Cerebellar nuclear complex (tissue), 1 donor: ENCODE results near the gene JAKMIP2.
"Not testable (repeated sequence)": the region's sequence is repeated elsewhere in the genome, so short reads cannot be mapped to it uniquely, and the experiment has no call there.

Source experiments
- DNase-seq, 2 experiments: peaks; one replicate each; lab custom pipeline; 2025; lab: John Stamatoyannopoulos, UW

Gene JAKMIP2

DNA sequence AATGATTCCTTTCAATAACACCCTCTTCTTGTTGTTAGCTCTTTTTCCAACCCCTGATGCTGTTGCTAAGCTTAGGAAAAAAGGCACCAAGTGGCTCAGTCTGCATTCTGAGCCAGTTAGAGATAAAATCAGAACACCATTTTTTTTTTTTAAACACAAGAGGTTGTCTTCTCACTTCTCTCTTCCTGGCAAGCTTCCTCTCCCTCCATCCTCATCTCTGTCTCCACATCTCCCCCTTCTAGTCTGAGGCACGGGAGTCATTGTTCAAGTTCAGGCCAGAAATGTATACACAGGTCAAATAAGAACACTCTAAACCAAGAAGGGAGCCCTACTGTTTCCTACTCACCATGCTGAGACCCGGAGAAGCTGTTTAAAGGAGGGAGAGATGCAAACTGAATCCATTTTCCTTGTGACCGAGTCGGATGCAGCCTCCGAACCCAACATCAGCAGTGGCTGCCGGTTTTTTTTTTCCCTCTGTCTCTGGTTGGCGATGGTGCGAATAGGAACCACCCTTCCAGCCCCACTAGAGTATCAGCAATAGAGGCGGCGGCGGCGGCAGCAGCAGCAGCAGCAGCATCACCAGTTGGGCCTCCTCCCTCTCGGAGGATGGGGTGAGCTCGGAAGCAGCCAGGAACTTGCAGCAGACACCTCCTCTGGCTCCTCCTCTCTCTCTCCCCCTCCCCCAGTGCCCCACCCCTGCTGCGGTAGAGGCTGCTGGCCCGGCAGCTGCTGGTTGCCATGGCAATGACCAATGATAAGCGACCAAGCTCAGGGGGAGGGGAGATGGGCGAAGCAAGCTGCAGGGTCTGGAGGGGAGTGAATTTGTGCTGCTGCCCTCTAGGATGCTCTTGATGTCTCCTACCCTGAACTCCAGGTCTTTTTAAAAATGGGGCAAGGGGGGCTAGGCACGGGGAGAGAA, at the start of gene JAKMIP2:
Gene JAKMIP2 (minus strand): TSS at position 619 of the 919 bp plus-strand sequence. CDS start 110,922 bp downstream, outside the sequence.
- peak; percentile 83 to 88 for DNase-seq

- no peak for DNase-seq
These were observed 48.9 kb upstream of the JAKMIP2 start, which contains the start of gene SPINK1 for GRCh38 chr5:147831465-147831864. SPINK1 (minus strand) TSS chr5:147831671; CDS start chr5:147831577, 94 bp downstream.

GRCh38 chr5:147830035-147830434, 47.5 kb upstream of the JAKMIP2 start:
- no peak for DNase-seq

- DNase-seq = not testable (repeated sequence)
These were observed 44.5 kb upstream of the JAKMIP2 start for GRCh38 chr5:147827017-147827416.

- DNase-seq = no peak
These were observed 43.8 kb upstream of the JAKMIP2 start for GRCh38 chr5:147826361-147826760.

GRCh38 chr5:147822686-147823491, 40.4 kb upstream of the JAKMIP2 start:
- peak in 1 of 2 experiments; percentile 44 for DNase-seq

DNA sequence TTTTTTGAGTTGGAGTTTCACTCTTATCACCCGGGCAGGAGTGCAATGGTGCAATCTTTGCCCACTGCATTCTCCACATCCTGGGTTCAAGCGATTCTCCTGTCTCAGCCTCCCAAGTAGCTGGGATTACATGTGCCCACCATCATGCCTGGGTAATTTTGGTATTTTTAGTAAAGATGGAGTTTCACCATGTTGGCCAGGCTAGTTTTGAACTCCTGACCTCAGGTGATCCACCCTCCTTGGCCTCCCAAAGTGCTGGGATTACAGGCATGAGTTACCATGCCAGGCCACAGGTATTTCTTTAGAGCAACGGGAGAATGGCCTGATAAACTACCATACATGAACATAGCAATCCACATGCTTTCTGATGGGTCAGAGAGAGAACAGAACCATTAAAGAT, 39.7 kb upstream of the JAKMIP2 start:
- not testable (repeated sequence) for DNase-seq

DNA sequence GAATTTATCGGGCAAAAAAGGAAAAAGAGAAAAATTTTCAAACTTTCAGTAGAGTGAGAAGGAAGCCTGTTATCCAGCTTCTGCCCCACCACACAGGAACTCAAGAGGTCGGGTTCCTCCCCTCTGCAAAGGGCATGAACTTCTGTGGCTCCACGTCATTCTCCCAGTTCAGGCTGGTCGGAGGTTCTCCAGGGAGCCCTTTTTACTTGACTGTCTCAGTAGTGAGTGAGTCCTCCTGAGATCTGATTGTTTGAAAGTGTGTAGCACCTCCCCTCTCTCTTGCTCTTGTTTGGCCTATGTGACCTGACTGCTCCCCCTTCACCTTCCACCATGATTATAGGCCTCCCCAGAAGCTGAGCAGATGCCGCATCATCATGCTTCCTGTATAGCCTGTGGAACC, 39.2 kb upstream of the JAKMIP2 start:
- no peak for DNase-seq

DNA sequence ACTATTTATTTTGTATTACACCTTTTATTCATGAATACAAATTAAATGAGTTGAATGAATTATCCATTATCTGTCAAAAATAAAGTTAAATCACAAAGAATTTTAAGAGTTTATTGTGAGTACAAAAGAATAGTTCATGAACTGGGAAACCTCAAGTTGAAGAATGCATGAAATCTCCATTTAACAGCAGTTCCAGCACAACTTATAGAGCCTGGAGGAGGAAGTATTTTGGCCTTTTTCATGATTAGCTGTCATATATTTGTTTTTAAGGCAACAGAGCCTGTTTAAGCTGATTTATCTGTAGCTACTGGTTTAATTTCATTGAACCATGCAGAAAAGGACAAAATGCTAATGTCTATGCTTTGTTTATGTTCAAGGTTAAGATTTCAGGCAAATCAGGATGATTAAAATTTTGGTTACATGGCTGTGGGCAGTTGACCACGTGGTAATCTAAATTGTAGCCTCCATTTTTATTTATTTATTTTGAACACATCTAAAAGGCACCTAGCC, 36.8 kb upstream of the JAKMIP2 start:
- no peak for DNase-seq

DNA sequence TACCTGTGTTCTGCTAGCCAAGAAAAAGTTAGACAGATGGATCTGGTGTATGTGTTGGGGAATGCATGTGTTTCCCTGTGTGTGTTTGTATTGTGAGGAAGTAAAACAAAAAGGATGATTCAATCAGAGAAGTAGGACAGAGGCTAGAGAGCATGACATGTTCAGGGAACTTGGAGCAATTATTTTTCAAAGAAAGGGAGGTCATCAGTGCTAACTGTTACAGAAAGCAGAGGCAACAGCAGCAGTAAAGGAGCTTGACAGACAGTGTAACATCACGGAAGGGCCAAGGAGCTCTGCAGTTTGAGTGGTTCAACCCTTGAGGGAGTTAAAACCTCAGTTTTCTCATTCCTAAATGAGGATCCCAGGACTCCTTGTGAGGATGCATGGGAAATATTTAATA, 35.8 kb upstream of the JAKMIP2 start:
- DNase-seq = no peak

GRCh38 chr5:147813696-147814095, 31.2 kb upstream of the JAKMIP2 start:
- DNase-seq = no peak

- DNase-seq = no peak
These were observed 27.5 kb upstream of the JAKMIP2 start for GRCh38 chr5:147809830-147810666.

GRCh38 chr5:147805030-147805454, 22.5 kb upstream of the JAKMIP2 start:
- no peak for DNase-seq

DNA sequence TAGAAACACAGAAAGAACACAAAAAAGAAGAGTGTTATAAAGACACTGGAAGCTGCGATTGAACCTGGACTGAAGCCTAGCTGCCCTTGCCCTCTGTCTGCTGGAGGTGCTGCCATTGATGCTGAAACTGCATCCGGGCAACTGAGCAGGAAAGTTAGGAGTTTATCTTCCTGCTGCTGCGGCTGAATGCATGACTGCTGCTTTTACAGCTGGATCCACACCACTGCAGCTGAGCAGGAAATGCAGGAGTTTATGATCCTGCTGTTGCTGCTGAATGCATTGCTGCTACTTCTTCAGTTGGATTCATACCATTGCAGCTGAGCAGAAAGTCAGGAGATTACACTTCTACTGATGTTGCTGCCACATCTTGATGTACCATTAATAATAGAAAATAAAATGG, 21.8 kb upstream of the JAKMIP2 start:
- no peak for DNase-seq

- no peak for DNase-seq
These were observed 21.4 kb upstream of the JAKMIP2 start for GRCh38 chr5:147803926-147804325.

DNA sequence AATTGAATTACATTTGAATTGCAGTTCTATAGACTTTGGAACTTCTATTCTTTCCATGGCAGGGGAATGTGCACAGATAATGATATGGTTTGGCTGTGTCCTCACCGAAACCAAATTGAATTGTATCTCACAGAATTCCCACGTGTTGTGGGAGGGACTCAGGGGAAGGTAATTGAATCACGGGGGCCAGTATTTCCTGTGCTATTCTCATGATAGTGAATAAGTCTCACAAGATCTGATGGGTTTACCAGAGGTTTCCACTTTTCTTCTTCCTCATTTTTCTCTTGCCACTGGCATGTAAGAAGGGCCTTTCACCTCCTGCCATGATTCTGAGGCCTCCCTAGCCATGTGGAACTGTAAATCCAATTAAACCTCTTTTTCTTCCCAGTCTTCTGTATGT, 20.6 kb upstream of the JAKMIP2 start:
- DNase-seq = not testable (repeated sequence)

DNA sequence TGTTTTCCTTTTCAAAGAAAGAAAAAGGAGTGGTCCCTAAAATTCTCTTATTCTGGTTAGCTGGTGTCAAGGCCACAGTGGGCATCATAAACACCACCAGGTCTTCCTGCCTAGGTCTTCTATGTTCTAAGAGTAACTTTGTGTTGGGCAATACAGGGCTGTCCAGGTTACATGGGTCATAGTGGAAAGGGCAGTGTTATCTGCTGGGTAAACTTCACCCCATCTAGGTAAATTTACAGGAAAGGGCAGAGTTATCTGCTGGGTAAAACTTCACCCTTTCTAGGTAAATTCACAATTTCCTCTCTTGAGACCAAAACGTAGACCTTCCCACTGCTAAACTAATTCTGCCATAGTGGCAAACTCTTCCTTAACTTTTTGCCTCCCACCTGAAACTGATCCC, 18.9 kb upstream of the JAKMIP2 start:
- DNase-seq = no peak

DNA sequence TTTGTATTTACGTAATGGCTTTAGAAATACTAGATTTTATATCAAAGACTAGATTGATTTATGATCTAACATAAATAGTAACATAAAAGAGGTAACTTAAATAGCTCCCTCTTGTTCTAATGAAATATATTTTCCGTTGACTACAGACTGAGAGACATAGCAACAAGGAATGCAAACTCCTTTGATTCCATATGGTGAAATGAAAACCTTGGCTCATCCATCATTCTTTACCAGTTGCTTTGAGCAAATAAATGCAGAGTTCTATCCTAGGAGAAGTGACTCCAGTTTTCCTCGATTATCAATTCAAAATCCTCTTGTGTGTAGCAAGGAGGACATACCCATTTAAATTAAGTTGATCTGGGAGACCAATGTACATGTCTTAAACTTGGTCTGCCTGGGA, 18.0 kb upstream of the JAKMIP2 start:
- no peak for DNase-seq

DNA sequence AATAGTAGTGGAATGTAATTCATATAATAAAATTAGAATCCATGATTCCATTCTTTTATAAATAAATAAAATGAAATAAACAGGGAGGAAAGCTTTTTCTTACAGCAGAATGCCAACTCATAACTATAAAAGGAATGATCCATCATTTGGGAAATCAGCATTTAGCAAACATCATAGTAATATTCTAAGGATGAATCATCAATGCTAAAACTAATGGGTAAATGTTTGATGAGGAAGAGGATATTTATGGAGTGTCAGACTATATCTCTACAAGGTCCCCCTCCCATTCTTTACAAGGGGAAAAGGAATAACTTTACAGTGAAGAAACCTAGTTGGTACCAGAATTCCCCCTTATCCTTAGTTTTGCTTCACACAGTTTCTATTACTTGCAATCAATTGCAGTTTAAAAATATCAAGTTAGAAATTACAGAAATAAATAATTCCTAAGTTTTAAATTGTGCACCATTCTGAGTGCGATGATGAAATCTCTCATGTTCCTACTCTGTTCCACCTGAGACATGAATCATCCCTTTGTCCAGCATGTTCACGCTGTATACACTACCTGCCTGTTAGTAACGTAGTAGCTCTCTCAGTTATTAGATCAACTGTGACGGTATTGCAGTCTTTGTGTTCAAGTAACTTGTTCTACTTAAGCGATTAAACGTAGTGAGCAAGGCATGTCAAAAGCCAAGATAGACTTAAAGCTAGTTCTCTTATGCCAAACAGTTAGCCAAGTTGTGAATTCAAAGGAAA, 14.2 kb upstream of the JAKMIP2 start:
- no peak for DNase-seq

- no peak for DNase-seq
These were observed 8.7 kb upstream of the JAKMIP2 start for GRCh38 chr5:147791181-147791580.

DNA sequence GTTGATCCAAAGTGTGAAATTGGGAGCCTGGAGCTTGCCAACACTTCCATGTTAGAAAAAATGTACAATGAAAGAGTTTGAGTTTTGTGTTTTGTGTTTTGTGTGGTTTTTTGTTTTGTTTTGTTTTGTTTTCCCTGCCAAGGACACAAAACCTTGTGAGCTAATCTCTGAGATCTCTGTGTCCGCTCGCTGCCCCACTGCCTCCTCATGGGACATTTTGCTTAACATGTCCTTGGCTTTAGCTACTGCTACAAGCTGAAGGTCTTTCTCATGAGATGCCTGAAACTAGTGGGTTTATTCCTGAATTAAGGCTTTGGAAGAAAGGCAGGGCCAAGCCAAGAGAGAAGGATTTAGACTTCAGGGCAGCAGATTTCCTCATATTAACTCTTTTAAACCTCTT, 7.3 kb upstream of the JAKMIP2 start:
- DNase-seq = no peak
